Frontal cortex (tissue), 4 donors: Measurements from ENCODE around the gene LRRC49. TPM values are rescaled to one million over a fixed set of nuclear protein-coding genes. Genes with fewer than 3 reads are reported as not detected.
"Not testable (repeated sequence)": the region's sequence is repeated elsewhere in the genome, so short reads cannot be mapped to it uniquely, and the experiment has no call there.

ENCODE experiments used
- DNase-seq, 2 donors: peaks; one replicate each; pipeline ENCODE4 v3.0.0; 2012; ENCODE audit warnings: low spot score in 2 of 2
- FAIRE-seq: peaks from 2 replicates; lab custom pipeline; 2012; peaks lifted over from hg19 to GRCh38; lab: Jason Lieb, UNC
- total RNA-seq: library from RNA; depleted of rRNA; stranded (reverse); fragments of >200 nt; gene quantifications from one replicate; pipeline ENCODE4 v1.2.3, GENCODE V29; 2014
- donor health status: control.
- donor health status: control.
- donor health status: control.

LRRC49 gene
- total RNA-seq, 1 donor from 2014 or later, result 145 TPM

DNA sequence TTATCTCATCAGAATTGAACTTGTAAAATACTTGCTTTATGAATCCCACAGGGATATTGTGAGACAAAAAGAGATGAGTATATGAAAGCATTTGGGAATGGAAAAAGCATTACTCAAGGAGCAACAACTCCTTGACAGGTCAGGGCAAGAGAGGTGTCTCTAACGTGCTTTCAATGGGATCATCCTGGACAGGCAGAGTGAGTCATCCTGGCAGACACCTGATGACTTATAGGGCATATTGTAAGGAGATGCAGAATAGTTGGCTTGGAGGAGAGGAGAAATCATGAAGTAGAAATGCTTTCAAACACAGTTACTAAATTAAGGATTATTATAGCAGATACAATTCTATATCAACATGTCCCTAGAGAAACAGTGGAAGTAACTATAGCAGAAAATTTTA, 150.7 kb downstream of the LRRC49 start:
- no peak for DNase-seq
- no peak for FAIRE-seq

- FAIRE-seq (no peak), DNase-seq (no peak)
These were observed 151.4 kb downstream of the LRRC49 start for GRCh38 chr15:71044006-71044405.

DNA sequence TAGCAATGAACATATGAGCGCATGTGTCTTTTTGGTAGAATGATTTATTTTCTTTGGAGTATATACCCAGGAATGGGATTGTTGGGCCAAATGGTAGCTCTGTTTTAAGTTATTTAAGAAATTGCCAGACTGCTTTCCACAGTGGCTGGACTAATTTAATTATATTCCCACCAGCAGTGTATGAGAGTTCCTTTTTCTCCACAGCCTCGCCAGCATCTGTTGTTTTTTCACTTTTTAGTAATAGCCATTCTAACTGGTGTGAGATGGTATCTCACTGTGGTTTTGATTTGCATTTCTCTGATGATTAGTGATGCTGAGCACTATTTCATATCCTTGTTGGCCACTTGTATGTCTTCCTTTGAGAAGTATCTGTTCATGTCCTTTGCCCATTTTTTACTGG, 153.5 kb downstream of the LRRC49 start:
- not testable (repeated sequence) for DNase-seq, FAIRE-seq

DNA sequence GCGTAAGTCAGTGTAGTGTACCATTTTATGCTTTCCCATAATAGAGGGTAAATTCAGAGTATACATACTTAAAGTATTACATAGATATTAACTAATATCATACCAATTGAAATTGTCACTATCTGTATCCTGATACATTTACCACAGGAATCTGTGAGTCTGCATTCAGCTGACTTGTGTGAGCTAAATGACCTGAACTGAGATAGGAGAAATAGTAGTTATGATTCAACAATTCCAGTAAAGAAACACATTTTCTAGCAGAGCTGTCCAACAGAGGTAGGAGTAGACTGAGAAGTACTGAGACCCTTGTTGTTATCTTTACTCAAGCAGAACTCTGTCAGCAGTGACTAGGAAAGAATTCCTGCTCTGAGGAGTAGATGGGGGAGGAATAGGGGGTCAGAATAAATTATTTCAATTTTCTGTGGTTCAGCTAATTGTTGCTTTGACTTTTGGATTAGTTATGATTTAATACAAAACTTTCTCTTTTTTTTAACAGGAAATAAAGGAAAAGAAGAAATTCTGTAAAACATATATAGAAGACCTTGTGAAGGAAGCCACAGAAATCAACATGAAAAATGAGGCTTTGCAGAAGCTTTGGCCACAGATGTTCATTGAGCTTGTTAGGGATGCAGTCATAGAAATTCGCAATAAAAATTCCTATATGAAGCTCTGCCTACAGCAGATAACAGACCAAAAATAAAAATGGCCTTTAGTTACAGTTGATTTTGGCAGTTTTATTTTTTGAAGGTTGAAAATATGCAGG, 156.5 kb downstream of the LRRC49 start:
- DNase-seq (no peak), FAIRE-seq (no peak)

- DNase-seq, result no peak
These were observed 157.2 kb downstream of the LRRC49 start for GRCh38 chr15:71049706-71050422.

GRCh38 chr15:71050461-71050860, 157.8 kb downstream of the LRRC49 start:
- FAIRE-seq, result no peak
- no peak for DNase-seq

More at GRCh38 chr15:71049706-71050422, 157.2 kb downstream of the LRRC49 start:
- no peak for FAIRE-seq

DNA sequence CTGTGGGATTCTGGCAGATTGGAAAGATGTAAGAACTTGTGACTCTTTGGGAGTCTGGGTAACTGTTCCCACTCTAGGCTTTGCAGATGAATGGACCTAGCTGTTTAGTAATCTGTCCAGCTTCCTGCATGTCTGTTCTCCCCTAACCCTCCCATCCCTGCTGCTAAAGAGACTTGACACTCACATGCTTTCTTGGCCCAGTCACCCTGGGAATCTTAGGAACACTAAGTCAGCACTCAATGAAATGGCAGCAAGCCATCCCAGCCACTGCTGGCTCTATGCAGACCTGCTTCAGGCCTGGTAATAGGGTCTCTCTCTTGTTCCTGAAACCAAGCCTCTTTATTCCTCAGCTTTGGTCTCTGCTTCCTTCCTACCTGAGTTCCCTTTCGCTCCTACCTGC, 158.9 kb downstream of the LRRC49 start:
- no peak for DNase-seq
- FAIRE-seq, result no peak

DNA sequence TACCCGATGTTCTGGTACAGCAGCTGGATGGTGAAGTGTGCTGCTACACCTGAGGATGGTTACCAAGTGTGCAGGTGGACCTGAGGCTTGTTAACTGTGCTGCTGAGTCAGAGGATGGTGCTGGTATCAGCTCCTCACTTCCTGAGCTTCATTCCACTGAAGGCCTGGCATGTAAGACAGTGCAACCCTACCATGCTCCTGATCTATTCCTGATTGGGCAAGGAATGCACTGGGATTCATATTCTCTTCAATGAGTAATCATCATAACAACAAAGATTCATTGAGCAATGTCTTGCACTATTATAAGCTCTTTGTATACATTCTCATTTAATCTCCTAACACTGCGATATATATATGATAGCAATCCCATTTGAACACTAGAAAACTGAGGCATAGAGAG, 159.7 kb downstream of the LRRC49 start:
- DNase-seq (no peak), FAIRE-seq (no peak)

DNA sequence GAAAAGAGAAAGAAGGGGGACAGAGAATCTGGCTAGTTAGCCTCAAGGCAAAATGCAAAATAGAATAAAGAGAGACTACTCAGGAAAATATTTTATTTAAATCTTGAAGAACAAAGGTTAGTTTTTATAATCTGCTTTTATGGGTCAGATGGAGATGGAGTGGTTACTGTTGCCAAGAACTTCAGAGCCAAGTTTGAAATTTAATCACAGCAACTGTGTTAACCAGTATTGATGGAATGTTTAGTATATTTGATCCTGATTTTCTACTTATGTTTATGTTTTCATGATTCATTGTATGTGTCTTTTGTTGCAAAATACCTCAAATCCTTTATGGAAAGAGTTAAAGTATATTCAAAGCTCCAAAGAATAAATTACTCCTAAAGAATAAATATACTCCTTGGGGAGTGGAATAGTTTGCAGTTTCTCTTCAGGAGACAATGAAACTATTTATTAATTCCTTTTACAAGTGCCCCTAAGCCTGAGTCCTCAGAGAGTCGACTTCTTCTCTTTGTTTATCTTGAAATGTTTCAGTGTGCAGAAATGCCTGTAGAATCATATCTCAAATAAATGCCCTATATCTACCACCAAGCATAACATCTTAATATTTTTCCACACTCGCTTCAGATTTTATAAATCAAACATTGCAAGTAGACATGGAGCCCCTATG, 161.8 kb downstream of the LRRC49 start:
- no peak for FAIRE-seq
- no peak for DNase-seq

GRCh38 chr15:71055461-71055860, 162.8 kb downstream of the LRRC49 start:
- FAIRE-seq, result no peak
- no peak for DNase-seq

- DNase-seq, result no peak
- no peak for FAIRE-seq
These were observed 163.5 kb downstream of the LRRC49 start for GRCh38 chr15:71056111-71056510.

DNA sequence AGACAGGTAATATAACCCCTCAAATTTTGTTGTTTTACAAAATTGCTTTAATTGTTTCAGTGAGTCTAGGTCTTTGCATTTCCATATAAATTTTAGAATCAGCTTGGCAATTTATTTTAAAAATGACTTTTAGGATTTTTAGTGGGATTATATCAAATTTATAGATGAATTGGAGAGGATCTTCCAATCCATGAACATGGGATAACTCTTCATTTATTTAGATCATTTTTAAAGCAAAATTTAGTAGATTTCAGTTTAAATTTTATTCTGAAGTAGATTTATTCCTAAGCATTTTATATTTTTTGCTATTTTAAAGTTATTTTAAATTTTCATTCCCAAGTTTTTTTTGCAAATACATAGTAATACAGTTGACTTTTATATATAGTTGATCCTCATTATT, 164.5 kb downstream of the LRRC49 start:
- DNase-seq (no peak), FAIRE-seq (no peak)

DNA sequence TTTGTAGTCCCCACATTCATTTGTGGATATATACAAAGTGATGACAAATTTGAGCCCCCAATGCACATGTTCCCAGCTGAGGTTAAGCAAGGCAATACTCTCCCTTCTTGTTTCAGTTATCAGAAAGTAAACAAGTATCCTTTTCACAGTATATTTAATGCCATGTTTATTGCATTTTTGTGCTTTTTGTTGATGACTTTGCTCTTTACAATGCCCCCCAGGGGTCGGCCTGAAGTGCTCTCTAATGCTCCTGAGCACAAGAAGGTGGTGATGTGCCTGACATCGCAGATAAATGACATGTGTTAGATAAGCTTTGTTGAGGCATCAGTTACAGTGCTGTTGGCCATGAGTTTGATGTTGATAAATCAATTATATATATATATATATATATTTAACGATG, 165.0 kb downstream of the LRRC49 start:
- FAIRE-seq, result no peak
- no peak for DNase-seq

- FAIRE-seq (no peak), DNase-seq (no peak)
These were observed 168.4 kb downstream of the LRRC49 start for GRCh38 chr15:71060983-71061382.

DNA sequence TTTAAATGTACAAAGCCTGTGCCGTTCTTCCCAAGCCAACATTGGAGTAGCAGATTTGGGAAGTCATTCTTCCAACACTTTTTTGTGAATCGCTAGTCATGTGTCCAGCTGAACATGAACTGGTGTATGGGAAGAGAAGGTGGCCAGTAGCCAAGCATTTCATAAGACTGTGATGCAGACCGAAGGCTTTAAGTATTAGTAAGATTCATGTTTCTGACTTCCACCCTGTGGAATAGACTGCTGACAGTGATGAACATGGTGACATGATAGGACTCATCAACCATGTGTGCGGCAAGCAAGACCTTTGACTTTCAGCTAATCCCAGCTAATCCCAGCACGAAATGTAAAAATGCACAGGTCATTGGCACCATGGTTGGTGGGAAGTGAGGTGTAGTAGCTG, 174.4 kb downstream of the LRRC49 start:
- FAIRE-seq, result no peak
- DNase-seq, result no peak

DNA sequence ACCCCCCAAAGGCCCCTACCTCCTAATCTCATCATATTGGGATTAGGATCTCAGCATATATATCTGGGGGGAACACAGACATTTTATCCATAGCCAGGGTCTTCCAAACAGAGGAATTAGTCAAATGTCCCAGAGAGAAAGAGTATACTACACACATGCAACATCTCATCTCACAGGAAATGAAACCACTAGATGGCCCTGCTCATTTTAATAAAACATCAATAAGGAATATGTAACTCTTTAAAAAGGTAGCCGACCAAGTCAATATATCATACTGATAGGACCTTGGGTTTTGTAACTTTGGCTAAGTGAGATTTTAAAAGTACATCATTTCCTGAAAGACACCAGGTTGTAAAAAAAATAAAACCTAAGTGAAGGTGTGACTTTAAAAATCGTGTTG, 177.1 kb downstream of the LRRC49 start:
- FAIRE-seq, result no peak
- DNase-seq, result no peak

GRCh38 chr15:71071529-71071928, 178.9 kb downstream of the LRRC49 start:
- DNase-seq, result no peak
- FAIRE-seq, result no peak

- no peak for FAIRE-seq
These were observed 179.8 kb downstream of the LRRC49 start for GRCh38 chr15:71072423-71072822.

GRCh38 chr15:71078506-71079207, 186.0 kb downstream of the LRRC49 start:
- FAIRE-seq (no peak), DNase-seq (no peak)

More at GRCh38 chr15:71072423-71072822, 179.8 kb downstream of the LRRC49 start:
- no peak for DNase-seq
